Progenitor cell of endocrine pancreas (in vitro differentiated cells): ENCODE measurements around the gene SORCS2. TPM values are rescaled to one million over a fixed set of nuclear protein-coding genes. Genes with fewer than 3 reads are reported as not detected.

ENCODE experiments used
- DNase-seq: peaks from one replicate; pipeline ENCODE4 v3.0.0; 2021; ENCODE audit warnings: low spot score; ENCODE audit not compliant: unreplicated experiment
- H3K27ac Mint-ChIP-seq: 2 replicates; pipeline ENCODE4 v1.8.0; 2021; ENCODE audit warnings: mild to moderate bottlenecking, moderate library complexity, mixed read lengths
- H3K27me3 Mint-ChIP-seq: 2 replicates; pipeline ENCODE4 v1.8.0; 2021; ENCODE audit warnings: mixed read lengths
- H3K36me3 Mint-ChIP-seq: 2 replicates; pipeline ENCODE4 v1.8.0; 2022; ENCODE audit warnings: mixed read lengths; ENCODE audit not compliant: insufficient read depth
- H3K4me1 Mint-ChIP-seq: 2 replicates; pipeline ENCODE4 v1.8.0; 2021; ENCODE audit warnings: low read depth, mixed read lengths
- H3K4me3 Mint-ChIP-seq: 2 replicates; pipeline ENCODE4 v1.8.0; 2021; ENCODE audit warnings: low read depth, mild to moderate bottlenecking, moderate library complexity, mixed read lengths
- H3K9me3 Mint-ChIP-seq: 2 replicates; pipeline ENCODE4 v1.8.0; 2021; ENCODE audit warnings: low read depth, mixed read lengths
- CTCF ChIP-seq: fragments of 200-600 bp; sonication (generic); IDR thresholded peaks from one replicate; pipeline ENCODE4 v1.5.0; 2021; ENCODE audit warnings: antibody characterized with exemption, mild to moderate bottlenecking; ENCODE audit not compliant: unreplicated experiment
- total RNA-seq: library from RNA; stranded (reverse); gene quantifications from 2 replicates; pipeline ENCODE4 v1.2.1, GENCODE V29; 2021

The SORCS2 gene
- total RNA-seq, 1 donor from 2014 or later, result 2.2 TPM

GRCh38 chr4:7224878-7225533 lies 32.7 kb downstream of the SORCS2 start:
- Mint-ChIP-seq H3K36me3 (no peaks in the 10 kb centered on the region), H3K4me1 (no peaks in the 10 kb centered on the region), H3K27me3 (peaks cover 12% of the 10 kb centered on the region), H3K4me3 (no peak overlapping the region), H3K27ac (no peak overlapping the region), H3K9me3 (no peaks in the 10 kb centered on the region)
- no peak for TF ChIP-seq CTCF
- no peak for DNase-seq

GRCh38 chr4:7226439-7226838 lies 34.1 kb downstream of the SORCS2 start:
- H3K9me3 Mint-ChIP-seq, result no peaks in the 10 kb centered on the region
- no peak overlapping the region for H3K4me3 Mint-ChIP-seq
- H3K27me3 Mint-ChIP-seq, result peaks cover 12% of the 10 kb centered on the region
- TF ChIP-seq CTCF, result no peak
- H3K36me3 Mint-ChIP-seq, result no peaks in the 10 kb centered on the region
- DNase-seq, result no peak
- H3K27ac Mint-ChIP-seq, result no peak overlapping the region
- no peaks in the 10 kb centered on the region for H3K4me1 Mint-ChIP-seq

- Mint-ChIP-seq H3K4me1 (no peaks in the 10 kb centered on the region), H3K36me3 (no peaks in the 10 kb centered on the region), H3K9me3 (no peaks in the 10 kb centered on the region), H3K27me3 (peaks cover 8% of the 10 kb centered on the region), H3K4me3 (no peak overlapping the region), H3K27ac (no peak overlapping the region)
- TF ChIP-seq CTCF, result no peak
- no peak for DNase-seq
These were observed 34.7 kb downstream of the SORCS2 start for GRCh38 chr4:7227008-7227407.

GRCh38 chr4:7228734-7229133 lies 36.4 kb downstream of the SORCS2 start:
- H3K36me3 Mint-ChIP-seq, result no peaks in the 10 kb centered on the region

GRCh38 chr4:7232061-7232650 lies 39.8 kb downstream of the SORCS2 start:
- Mint-ChIP-seq H3K9me3 (no peaks in the 10 kb centered on the region), H3K36me3 (no peaks in the 10 kb centered on the region), H3K4me1 (no peaks in the 10 kb centered on the region), H3K27ac (no peak overlapping the region), H3K4me3 (no peak overlapping the region), H3K27me3 (peaks cover 8% of the 10 kb centered on the region)
- DNase-seq, result no peak
- no peak for TF ChIP-seq CTCF

More at GRCh38 chr4:7228734-7229133, 36.4 kb downstream of the SORCS2 start:
- no peaks in the 10 kb centered on the region for H3K4me1 Mint-ChIP-seq
- H3K4me3 Mint-ChIP-seq, result no peak overlapping the region
- DNase-seq, result no peak
- no peak for TF ChIP-seq CTCF
- H3K27ac Mint-ChIP-seq, result no peak overlapping the region
- H3K27me3 Mint-ChIP-seq, result peaks cover 3% of the 10 kb centered on the region
- H3K9me3 Mint-ChIP-seq, result no peaks in the 10 kb centered on the region
